Retina (tissue), 1 donor: ENCODE results near the gene FAM89A.
A peak's percentile ranks its signal among the peaks of the same experiment; 100 is the strongest.
"Not testable (repeated sequence)": the region's sequence is repeated elsewhere in the genome, so short reads cannot be mapped to it uniquely, and the experiment has no call there.

ENCODE experiments used
- DNase-seq: peaks from one replicate; pipeline ENCODE4 v3.0.0-alpha.2; 2016

The FAM89A gene

DNA sequence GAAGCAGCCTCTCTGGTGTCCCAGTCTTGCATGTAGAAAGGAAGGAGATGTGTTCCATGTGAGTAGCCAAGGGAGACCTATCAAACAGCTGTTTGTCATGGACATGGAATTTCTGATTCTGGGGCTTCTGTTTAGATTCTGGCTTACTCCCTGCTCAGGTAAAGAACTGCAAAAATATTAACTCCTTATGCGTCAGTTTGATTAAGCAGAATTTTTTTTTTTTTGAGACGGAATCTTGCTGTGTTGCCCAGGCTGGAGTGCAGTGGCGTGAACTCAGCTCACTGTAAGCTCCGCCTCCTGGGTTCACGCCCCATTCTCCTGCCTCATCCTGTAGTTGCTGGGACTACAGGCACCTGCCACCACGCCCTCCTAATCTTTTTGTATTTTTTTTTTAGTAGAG lies 54.3 kb downstream of the FAM89A start:
- DNase-seq, result no peak

DNA sequence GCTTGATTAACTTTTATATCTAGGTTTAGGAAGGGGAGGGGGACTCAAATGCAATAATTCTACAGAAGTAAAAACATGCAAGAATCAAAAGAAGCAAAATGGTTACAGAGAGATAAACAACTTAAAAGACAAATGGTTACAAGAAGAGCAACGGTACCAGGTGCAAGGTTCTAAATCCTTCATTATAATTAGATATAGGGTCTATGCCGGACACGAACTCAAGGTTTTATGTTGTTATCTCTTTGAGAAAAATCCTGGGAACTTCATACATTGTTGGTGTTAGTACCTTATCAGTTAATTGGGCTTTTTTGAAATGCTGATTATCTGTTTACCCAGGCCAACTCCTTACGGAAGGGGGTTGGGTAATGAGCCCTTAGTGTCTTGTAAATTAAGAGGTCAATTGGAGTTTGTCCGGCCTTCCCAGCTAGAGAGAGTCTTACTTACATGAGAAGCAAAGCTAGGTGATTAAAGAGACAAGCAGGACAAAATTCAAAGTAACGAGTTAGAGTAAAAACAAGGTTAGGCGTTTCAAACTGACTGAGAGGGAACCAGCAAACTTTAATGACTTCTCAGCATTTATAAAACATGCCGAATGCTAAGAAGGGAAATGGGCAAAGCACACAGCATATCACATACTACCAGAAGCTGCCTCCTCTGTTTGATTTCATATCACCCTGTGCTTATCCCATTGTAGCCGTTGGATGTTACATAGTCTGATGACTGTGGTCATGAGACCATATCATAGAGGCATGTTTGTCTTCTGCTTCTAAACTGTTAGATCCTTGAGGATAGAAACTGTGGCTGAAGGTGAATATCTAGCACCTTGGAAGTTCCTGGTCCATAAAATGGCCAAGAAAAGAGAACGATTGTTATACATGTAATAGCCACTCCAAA lies 55.2 kb downstream of the FAM89A start:
- not testable (repeated sequence) for DNase-seq

DNA sequence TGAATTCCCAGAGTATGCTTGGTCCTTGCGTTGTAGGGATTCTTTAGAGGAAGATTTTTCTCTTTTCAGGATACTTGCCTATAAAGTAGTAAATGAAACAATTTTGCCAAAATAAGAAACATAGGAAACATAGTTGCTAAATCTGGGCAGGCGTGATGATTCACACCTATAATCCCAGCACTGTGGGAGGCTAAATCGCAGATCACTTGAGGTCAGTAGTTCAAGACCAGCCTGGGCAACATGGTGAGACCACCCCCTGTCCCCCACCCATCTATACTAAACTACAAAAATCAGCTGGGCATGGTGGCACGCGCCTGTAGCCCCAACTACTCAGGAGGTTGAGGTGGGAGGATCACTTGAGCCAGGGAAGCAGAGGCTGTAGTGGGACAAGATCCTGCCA lies 56.2 kb downstream of the FAM89A start:
- no peak for DNase-seq

DNA sequence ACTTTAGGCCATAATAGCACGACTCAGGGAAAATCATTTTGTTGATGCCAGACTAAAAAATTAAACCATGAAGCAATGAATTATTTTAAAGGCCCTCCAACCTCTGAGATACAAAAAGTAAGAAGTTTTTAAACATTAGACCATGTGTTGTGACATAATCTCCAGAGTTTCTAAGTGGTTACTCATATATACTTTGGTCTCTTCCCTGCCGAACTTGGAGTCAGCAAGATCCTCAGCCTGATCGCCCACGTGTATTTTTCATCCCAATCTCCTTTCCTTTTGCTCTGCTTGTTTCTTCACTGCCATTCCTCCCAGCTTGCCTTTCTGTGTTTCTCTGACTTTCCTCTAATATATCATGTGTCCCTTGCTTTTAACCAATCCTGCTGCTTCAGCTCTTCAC lies 57.4 kb downstream of the FAM89A start:
- DNase-seq, result no peak

DNA sequence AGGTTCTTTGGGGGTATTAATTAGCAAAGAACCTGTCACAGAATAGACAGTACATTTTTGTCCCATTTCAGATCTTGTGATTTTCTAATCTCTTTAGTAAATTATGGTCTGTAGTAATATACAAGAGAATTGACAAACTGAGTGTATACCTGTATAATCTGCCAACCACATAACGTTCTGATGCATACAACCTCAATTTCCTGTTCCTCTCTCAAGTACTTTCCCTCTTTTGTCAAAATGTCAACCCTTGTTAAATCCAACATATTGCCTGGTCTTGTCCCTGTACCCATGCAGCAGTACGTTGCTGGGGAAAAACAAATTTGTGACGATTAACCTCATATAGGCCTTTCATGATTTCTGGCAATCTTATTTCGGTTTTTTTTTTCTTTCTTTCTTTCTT lies 60.1 kb downstream of the FAM89A start:
- no peak for DNase-seq

DNA sequence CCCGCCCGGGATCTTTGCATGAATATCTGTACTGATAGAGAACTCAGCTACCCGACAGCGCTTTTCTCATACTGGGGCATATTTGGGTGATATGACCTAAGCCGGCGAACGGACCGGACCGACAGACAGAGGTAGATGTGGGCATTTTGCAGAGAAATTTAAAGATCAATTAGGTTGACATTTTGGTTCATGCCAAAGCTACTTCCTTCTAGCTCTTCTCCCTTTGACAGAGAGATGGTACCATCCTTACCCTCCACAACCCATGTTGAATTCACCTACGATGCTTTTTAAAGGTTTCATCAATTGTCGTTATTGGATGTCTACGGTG lies 60.7 kb downstream of the FAM89A start:
- no peak for DNase-seq

DNA sequence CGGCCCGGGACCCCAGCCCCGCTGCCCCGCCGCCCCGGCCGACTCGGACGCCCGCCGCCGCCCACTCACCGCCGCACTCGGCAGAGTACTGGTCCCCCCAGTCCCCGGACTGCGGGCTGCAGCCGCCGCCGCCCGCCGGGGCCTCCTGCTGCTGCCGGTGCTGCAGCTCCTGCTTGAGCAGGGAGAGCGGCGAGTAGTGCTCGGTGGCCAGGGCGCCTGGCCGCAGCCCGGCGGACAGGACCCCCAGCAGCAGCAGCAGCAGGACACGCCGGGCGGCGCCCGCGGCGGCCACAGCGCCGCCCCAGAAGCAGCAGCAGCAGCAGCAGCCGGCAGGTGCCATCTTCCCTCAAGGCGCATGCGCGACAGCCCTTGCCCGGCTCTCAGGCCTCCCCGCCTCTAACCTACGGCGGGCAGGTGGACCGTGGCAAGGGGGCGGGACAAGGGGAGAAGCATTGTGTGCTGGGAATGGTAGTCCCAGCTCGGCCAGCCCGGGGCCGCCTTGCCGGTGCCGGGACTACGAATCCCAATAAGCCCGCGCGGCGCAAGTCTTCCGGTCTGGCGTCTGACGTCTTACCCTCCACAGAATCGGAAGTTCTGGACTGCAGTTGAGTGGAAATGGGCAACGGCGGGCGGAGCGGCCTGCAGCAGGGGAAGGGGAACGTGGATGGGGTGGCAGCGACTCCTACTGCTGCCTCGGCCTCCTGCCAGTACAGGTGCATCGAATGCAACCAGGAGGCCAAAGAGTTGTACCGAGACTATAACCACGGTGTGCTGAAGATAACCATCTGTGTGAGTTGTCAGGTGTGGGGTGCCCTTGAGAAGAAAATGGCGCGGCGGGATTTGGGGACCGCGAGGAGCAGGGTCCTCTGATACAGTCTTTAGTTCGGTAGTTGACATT lies 61.3 kb downstream of the FAM89A start, which contains the start of the genes ARV1 and TTC13:
ARV1 (plus strand) TSS at position 604 of the 898 bp plus-strand sequence; CDS start at position 616, 12 bp downstream.
TTC13 (minus strand) TSS at position 371 of the 898 bp plus-strand sequence; CDS start at position 340, 31 bp downstream.
- peak; percentile 97 for DNase-seq

DNA sequence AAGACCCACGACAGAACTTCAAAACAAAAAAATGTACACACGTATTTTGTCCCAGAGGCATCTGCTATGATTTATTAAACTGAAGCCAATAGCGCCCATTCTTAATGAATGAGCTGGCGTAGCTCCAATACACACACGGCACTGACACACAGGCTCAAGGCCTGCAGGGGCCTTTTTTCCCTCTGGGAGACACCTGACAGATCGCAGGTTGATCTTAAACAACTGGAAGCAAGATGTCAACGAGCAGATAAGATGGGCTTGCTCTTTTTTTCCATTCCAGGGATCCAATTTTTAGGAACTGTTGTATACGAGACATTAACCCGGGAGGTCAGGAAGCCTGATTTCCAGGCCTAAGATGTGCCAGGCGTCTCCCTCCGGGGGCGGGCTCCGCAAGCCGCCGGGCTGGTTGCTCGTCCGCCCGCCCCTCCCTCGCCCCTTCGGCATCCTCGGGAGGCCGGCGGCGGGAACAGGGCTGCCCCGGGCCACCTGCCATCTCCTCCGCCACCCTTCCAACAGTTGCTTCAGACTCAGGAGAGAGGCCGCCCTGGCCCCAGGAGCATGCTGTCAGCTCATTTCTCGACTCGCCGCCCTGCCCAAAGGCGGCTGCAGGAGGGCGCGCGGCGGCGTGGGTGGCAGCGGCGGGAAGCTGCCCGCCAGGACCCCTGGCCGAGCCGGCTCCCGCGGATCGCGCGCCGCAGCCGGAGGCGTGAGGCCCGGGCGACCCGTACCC lies 62.1 kb downstream of the FAM89A start:
- DNase-seq, result peak; percentile 69

DNA sequence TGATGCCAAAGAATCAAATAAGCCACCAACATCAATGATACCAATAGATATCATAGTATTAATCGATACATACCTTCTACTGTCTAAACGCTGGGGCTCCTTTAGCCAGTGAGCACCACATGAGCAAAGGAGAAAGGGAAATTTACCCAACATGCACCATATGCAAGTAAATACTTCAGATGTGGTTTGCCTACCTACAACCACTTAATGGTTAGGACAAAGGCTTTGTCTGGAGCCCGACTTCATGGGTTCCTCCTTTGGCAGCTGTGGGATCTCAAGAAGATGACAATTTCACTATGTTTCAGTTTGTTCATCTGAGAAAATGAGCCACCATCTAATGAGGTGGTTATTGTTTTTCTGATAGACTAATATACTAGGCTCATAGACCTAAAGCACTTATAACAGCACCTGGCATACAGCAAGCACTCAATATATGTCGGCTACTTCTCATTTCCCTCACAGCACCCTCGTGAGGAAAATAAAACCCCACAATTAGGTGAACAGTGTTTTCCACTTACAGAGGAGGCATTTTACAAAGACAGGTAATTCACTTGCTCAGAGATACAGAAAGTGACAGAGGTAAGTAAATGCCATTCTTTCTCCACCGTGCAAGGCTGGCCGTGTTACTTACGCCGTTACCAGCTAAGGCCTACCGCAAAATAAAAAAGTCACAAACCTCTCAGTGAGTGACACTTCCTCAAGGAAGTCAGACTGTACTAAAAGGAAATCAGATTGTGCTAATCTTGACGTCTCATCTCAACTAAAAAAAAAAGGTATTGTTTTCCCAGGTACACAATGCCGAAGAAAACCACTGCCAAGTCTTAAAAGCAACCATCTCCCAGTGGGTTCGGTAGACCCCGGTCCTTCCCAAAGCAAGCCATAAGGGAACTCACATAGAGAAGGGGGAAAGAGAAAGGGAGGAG lies 63.0 kb downstream of the FAM89A start:
- DNase-seq, result no peak

DNA sequence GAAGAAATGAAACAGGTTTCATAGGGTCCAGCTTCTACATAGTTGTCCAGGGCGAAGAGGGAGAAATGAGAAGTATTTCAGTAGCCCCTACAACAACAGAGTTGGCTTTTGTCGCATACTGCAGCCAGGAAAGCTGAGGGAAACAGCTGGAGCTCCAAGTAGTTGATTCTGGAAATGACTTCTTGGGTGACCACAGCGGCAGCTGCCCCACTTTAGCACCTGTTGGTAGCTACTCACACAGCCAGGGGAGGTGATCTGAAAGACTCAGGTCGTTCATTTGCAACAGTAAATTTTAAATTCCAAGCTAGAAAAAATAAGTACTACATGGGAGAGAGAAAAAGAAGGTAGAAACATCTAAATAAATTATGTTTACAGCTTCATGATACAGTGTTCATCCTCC lies 63.7 kb downstream of the FAM89A start:
- DNase-seq, result no peak

DNA sequence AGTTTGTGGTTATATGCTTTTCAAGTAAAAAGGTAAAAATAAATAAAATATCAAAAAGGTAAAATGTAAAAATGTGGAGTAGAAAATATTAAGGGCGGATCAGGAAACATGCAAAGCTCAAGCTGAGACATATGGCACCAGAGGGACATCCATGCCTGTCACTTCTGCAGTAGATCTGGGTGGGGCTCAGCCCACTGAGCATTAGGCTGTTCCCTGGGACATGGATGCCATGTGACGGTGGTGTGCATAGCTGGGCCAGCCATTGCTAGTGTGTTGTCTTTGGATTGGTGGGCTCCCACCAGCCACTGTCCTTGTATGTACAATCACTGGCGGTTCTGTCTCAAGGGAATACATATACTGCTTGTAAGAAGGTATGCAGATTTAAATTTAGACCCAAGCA lies 64.4 kb downstream of the FAM89A start:
- DNase-seq, result no peak

DNA sequence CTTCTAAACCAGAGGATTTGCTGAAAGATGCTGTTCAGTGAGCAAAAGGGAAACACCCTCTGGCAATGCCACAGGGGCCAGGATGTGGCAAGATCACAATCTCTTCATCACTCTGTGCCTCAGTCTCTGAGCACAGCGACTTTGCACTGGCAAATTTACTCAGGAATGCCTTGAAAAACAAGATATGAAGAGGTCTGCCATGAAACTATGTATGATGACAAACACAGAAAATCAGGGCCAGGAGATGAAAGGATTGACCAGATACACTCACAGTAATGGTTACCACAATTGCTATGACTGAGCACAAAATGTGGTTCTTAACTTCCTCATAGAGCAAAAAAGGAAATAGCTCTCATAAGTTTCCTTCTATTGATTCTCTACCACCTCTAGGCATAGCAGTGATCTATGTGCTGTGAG lies 67.2 kb downstream of the FAM89A start:
- DNase-seq, result no peak

DNA sequence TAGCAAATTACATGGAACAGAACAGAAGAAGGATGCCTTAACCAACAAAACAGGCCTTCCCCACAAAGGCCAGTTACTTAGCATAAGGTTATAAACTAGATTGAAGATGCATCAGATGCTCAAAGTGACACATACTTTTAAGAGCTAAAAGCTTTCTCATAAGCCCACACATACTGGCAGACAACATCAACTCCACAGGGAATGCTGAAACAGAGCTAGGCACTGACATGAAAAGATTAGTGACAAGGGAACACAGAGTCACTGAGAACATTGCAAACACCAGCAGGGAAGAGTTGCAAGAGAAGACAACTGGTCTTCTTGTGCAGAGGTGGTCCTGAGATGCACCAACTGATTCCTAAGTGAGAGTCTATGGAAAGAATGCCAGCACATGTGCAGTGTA lies 68.3 kb downstream of the FAM89A start:
- DNase-seq, result peak; percentile 32

DNA sequence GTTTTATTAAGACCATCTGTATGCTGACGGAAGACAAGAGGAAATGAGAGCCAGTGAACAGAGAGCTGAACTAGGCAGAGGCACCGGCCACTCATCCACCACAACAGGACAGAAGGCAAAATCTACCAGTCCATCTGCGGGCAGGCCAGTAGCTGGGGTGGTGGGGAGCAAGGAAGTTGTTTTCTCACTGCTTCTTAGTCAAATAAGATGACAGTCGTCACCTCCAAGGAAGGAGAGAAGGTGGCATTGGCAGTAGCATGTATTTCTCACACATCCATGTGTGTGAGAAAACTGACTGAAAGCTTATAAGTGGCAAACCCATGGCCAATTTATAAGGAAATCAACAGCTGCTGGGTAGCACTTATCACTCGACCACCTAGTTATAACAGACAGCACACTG lies 69.6 kb downstream of the FAM89A start:
- no peak for DNase-seq
